Measurements from ENCODE around the gene SERPINA1.
"Not testable (repeated sequence)": the region's sequence is repeated elsewhere in the genome, so short reads cannot be mapped to it uniquely, and the experiment has no call there.

SERPINA1 gene
- 8.7 to 130 (median 28.2) reads per million in 17 experiments for total RNA-seq

- no peak for DNase-seq
Measured at GRCh38 chr14:94388384-94389103, at the start of gene SERPINA1. TSS of gene SERPINA1 (minus strand) at chr14:94388602. CDS start at chr14:94383237, 5,365 bp downstream.

DNA sequence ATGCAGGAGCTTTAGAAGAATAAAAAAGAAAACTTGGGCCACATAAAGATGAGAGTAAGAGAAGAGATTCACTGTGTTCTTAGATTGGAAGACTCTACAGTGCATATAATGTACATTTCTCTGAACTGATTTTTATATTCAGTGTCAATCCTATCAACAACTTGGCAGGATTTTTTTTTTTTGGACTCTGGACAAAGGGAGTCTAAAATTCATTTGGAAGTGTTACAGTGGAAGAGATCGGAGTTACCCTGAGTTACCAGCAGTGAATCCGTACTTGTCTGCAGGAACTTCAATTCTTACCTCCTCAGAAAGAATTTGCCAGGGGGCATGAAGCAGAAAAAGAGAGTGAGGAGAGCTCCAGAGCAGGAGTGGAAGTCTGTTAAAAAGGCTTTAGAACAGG is 40.2 kb upstream of the SERPINA1 start:
- no peak for DNase-seq

GRCh38 chr14:94427016-94427613 is 38.7 kb upstream of the SERPINA1 start:
- DNase-seq, result no peak

DNA sequence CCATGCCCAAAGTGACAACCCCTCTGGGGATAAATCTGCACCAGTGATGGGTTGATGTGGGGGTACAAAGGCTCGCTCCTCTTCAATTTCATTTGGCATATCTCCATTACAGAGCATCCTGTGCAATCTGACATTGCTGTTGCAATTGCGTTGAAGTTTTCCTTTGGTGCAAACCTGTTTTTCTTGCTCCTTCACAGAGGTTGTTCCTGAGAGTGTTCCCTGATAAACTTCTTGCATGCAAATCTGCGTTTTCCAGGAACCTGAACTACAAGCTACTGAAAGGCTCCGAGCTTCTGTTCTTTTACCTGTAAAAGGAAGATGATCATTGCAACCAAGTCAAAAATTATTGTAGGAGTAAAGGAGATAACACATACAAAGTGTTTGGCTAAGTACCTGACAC is 38.1 kb upstream of the SERPINA1 start:
- DNase-seq, result no peak

DNA sequence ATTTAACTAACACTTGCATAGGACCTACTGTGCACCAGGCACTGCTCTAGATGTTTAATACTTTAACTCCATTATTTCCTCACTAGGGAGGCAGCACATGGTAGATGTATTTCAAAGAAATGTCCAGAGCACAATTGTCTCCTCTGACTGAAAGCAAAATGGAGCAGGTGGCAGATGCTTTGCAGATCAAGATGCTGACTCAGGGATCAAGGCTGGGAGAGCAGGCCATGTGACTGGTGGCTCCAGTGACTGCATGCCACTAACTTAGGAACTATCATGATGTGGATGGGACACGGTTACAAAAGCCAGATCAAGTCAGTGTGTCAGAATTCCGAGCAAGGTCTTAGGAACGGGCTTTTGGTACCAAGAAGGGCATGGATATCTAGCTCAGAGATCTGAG is 36.0 kb upstream of the SERPINA1 start:
- DNase-seq, result no peak

- DNase-seq, result peak; percentile 76 to 87 (median 84)
Measured at GRCh38 chr14:94423453-94424056, 35.2 kb upstream of the SERPINA1 start.

DNA sequence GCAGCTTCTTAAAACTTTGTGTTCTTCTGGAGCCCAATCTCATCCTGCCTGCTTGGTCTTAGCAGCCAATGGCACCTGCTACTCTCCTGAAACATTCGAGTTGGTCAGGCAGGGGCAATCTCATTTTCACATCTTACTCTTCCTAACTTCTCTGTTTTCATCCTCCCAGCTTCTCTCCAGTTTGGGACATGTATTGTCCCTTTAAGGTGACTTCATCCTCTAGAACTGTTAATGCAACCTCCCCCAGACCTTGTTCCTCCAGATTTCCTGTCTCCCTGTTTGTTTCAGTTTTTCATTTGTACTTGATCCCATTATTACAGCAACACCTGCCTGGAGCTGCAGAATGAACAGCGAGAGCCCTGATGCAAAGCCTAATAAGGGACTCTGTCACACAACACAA is 32.9 kb upstream of the SERPINA1 start:
- peak in 1 of 4 experiments; percentile 10 for DNase-seq

- DNase-seq, result not testable (repeated sequence)
Measured at GRCh38 chr14:94417497-94418205, 29.2 kb upstream of the SERPINA1 start.

- DNase-seq, result peak in 2 of 4 experiments; percentile 29 to 43
Measured at GRCh38 chr14:94412671-94413638, 24.6 kb upstream of the SERPINA1 start.

DNA sequence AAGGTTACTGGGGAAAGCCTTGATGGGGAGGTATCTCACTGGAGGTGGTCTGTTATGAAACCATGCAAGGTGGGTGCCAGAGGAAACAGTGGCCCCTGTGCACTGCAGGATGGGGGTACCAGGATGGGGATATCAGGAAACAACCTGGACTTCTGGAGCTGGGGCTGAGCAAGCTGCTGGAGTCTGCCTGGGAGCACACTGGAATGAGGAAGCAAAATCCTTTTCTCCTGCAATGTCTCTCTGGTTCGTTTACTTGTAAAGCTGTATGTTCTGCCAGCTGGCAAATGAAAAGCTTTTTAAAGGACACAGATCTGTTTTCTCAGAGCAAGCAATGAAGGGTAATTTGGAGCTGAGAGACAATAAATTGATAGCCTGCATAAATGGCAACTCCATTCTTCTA is 23.2 kb upstream of the SERPINA1 start:
- DNase-seq, result no peak

DNA sequence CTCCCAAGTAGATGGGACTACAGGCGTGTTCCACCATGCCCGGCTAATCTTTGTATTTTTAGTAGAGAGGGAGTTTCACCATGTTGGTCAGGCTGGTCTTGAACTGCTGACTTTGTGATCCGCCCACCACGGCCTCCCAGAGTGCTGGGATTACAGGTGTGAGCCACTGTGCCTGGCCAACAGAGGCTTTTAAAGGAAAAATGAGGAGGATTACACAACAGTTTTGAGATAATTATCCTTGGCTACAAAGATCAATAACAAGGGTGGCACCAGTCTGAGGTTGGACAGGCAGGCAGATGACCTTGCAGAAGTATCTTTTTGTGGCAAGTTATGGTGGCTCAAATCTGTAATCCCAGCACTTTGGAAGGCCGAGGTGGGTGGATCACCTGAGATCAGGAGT is 21.0 kb upstream of the SERPINA1 start:
- DNase-seq, result not testable (repeated sequence)

DNA sequence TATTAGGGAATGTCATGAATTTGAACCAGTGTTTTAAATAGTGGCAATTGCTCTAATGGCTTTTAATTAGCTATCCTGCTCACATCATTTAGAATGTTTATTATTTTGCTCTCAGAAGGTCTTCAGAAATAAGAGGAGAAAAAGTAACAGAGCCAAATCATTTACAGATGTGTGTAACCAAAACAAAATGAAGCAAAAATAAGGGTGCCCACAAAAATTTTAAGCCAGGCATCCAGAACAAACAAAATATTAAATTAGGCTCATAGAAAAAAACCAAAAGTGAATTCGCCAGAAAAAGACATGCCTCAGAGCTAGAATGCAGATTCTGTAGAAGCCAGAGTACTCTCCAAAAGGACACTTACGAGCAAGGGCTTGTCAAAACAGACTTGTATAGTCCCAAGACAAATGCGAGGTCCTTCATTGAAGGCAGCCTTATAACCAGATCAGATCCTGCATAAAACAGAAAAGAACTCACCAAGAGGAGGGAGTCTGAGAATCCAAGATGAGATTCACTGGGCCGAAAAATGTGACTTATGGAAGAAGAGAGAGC is 20.2 kb upstream of the SERPINA1 start:
- no peak for DNase-seq

- DNase-seq, result no peak
Measured at GRCh38 chr14:94407906-94408305, 19.5 kb upstream of the SERPINA1 start.

GRCh38 chr14:94406910-94407309 is 18.5 kb upstream of the SERPINA1 start:
- DNase-seq, result no peak

DNA sequence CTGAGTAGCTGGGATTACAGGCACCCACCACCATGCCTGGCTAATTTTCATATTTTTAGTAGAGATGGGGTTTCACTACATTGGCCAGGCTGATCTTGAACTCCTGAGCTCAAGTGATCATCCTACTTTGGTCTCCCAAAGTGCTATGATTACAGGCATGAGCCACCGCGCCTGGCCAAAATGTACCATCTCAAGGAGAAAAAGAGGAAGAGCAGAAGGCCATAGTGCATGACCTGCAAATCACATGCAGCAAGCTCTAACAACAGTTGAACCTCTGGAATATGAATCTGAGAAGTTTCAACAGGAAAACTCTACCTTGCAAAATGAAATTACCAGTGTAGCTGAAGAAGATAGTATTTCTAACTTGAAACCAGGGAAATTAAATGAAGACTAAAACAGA is 17.1 kb upstream of the SERPINA1 start:
- peak; percentile 58 to 78 (median 72) for DNase-seq

DNA sequence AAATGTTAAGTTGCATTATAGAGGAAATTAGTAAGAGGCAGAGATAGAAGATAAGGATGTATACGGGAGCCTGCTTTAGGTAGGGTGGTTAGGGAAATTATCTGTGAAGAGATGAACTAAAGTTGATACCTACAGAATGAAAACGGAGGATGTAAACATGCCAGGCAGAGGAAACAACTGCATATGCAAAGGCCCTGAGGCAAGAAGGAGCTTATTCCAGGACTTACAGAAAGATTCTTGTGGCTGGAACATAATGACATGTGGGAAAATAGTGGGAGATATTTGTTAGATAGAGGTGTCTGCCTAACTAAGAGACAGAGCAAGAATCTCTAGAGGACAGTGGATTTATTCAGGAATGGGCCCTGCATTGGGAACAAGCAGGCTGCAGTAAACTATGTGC is 16.2 kb upstream of the SERPINA1 start:
- no peak for DNase-seq

GRCh38 chr14:94403312-94403932 is 15.0 kb upstream of the SERPINA1 start:
- DNase-seq, result peak in 3 of 4 experiments; percentile 46 to 49 (median 48)

DNA sequence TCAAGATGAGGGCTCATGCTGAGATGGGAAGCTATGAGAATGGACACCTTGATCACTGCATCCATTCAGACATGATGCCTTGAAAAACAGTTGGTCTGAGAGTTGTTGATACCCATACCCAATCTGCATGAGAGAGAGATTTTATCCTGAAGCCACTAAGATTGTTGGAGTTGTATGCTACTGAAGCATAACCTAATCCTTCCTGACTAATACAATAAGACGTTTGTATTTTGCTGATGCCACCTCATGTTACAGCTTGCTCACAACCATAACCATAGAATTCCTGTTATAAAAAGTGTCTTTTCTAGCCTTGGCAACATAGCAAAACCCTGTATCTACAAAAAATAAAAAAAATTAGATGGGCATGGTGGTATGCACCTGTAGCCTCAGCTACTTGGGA is 12.7 kb upstream of the SERPINA1 start:
- no peak for DNase-seq

GRCh38 chr14:94400422-94400841 is 12.0 kb upstream of the SERPINA1 start:
- DNase-seq, result no peak

DNA sequence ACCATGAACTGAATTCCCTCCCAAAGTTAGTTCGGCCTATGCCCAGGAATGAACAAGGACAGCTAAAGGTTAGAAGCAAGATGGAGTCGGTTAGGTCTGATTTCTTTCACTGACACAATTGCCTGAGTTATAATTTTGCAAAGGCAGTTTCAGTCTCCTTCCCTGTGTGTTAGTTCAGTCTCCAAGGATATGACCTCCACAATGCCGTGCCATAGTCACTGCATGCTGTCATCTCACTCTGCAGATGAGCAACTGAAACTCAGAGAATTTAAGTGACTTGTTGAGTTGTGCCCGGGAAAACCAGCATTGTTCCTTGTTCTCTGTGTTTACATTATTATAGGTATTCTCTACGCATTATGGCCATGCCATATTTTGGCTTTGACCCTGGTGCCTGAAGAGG is 10.1 kb upstream of the SERPINA1 start:
- no peak for DNase-seq

GRCh38 chr14:94398182-94398479 is 9.7 kb upstream of the SERPINA1 start:
- DNase-seq, result no peak
